ENCODE results near the gene OSTN.
"Not testable (repeated sequence)": the region's sequence is repeated elsewhere in the genome, so short reads cannot be mapped to it uniquely, and the experiment has no call there.

OSTN gene

GRCh38 chr3:191235331-191236314 is 36.6 kb downstream of the OSTN start:
- DNase-seq (ENCODE audit: low read depth in 2 of 2) = no peak

- DNase-seq (ENCODE audit: low read depth in 2 of 2) = no peak
Measured at GRCh38 chr3:191236646-191237045, 37.6 kb downstream of the OSTN start.

GRCh38 chr3:191237047-191237882 is 38.2 kb downstream of the OSTN start:
- no peak for DNase-seq (ENCODE audit: low read depth in 2 of 2)

- no peak for DNase-seq (ENCODE audit: low read depth in 2 of 2)
Measured at GRCh38 chr3:191238321-191238817, 39.3 kb downstream of the OSTN start.

- DNase-seq (ENCODE audit: low read depth in 2 of 2) = no peak
Measured at GRCh38 chr3:191239407-191240031, 40.5 kb downstream of the OSTN start.

GRCh38 chr3:191240486-191240885 is 41.4 kb downstream of the OSTN start:
- no peak for DNase-seq (ENCODE audit: low read depth in 2 of 2)

GRCh38 chr3:191244242-191244867 is 45.3 kb downstream of the OSTN start:
- DNase-seq (ENCODE audit: low read depth in 2 of 2) = no peak

- DNase-seq (ENCODE audit: low read depth in 2 of 2) = not testable (repeated sequence)
Measured at GRCh38 chr3:191246034-191246433, 47.0 kb downstream of the OSTN start.

- no peak for DNase-seq (ENCODE audit: low read depth in 2 of 2)
Measured at GRCh38 chr3:191246630-191247029, 47.6 kb downstream of the OSTN start.

GRCh38 chr3:191253089-191253799 is 54.2 kb downstream of the OSTN start:
- no peak for DNase-seq (ENCODE audit: low read depth in 2 of 2)

- no peak for DNase-seq (ENCODE audit: low read depth in 2 of 2)
Measured at GRCh38 chr3:191254098-191254873, 55.2 kb downstream of the OSTN start.

- DNase-seq (ENCODE audit: low read depth in 2 of 2) = no peak
Measured at GRCh38 chr3:191255156-191255555, 56.1 kb downstream of the OSTN start.

GRCh38 chr3:191256405-191256804 is 57.4 kb downstream of the OSTN start:
- DNase-seq (ENCODE audit: low read depth in 2 of 2) = no peak

GRCh38 chr3:191257286-191257685 is 58.2 kb downstream of the OSTN start:
- DNase-seq (ENCODE audit: low read depth in 2 of 2) = no peak

- DNase-seq (ENCODE audit: low read depth in 2 of 2) = no peak
Measured at GRCh38 chr3:191259486-191259885, 60.4 kb downstream of the OSTN start.

GRCh38 chr3:191260431-191261303 is 61.6 kb downstream of the OSTN start:
- DNase-seq (ENCODE audit: low read depth in 2 of 2) = no peak

- DNase-seq (ENCODE audit: low read depth in 2 of 2) = no peak
Measured at GRCh38 chr3:191261304-191261638, 62.2 kb downstream of the OSTN start.

GRCh38 chr3:191262650-191263049 is 63.6 kb downstream of the OSTN start:
- DNase-seq (ENCODE audit: low read depth in 2 of 2) = no peak

- no peak for DNase-seq (ENCODE audit: low read depth in 2 of 2)
Measured at GRCh38 chr3:191263365-191263764, 64.3 kb downstream of the OSTN start.
